ENCODE measurements around the gene PTPRG.
A peak's percentile ranks its signal among the peaks of the same experiment; 100 is the strongest.

PTPRG gene

GRCh38 chr3:61627768-61628185 lies 66.4 kb downstream of the PTPRG start:
- TF ChIP-seq CTCF (IDR thresholded peaks at IDR 0.05; ENCODE audit: low read depth, low read length) = no peak
- peak; percentile 70 for DNase-seq (ENCODE audit: extremely low read depth, low read depth)

- no peak for TF ChIP-seq CTCF (IDR thresholded peaks at IDR 0.05; ENCODE audit: low read depth, low read length)
- DNase-seq (ENCODE audit: extremely low read depth, low read depth) = no peak
These were observed 67.3 kb downstream of the PTPRG start for GRCh38 chr3:61628636-61629035.

- no peak for DNase-seq (ENCODE audit: extremely low read depth, low read depth)
- TF ChIP-seq CTCF (IDR thresholded peaks at IDR 0.05; ENCODE audit: low read depth, low read length) = no peak
These were observed 68.1 kb downstream of the PTPRG start for GRCh38 chr3:61629442-61629841.

- TF ChIP-seq CTCF (IDR thresholded peaks at IDR 0.05; ENCODE audit: low read depth, low read length) = no peak
- DNase-seq (ENCODE audit: extremely low read depth, low read depth) = no peak
These were observed 69.9 kb downstream of the PTPRG start for GRCh38 chr3:61631108-61631769.

GRCh38 chr3:61632568-61633175 lies 71.3 kb downstream of the PTPRG start:
- DNase-seq (ENCODE audit: extremely low read depth, low read depth) = no peak
- TF ChIP-seq CTCF (IDR thresholded peaks at IDR 0.05; ENCODE audit: low read depth, low read length) = no peak

GRCh38 chr3:61634678-61635077 lies 73.3 kb downstream of the PTPRG start:
- no peak for DNase-seq (ENCODE audit: extremely low read depth, low read depth)
- TF ChIP-seq CTCF (IDR thresholded peaks at IDR 0.05; ENCODE audit: low read depth, low read length) = no peak
